NCI-H748 treated with DMSO at 0.1 percent for 48 hours (cell line): ENCODE measurements around the gene PRPF40B.

Experiments
- DNase-seq: peaks from one replicate; lab custom pipeline; 2025; lab: John Stamatoyannopoulos, UW

PRPF40B gene

GRCh38 chr12:49658276-49658675 is 34.9 kb downstream of the PRPF40B start:
- DNase-seq: no peak

DNA sequence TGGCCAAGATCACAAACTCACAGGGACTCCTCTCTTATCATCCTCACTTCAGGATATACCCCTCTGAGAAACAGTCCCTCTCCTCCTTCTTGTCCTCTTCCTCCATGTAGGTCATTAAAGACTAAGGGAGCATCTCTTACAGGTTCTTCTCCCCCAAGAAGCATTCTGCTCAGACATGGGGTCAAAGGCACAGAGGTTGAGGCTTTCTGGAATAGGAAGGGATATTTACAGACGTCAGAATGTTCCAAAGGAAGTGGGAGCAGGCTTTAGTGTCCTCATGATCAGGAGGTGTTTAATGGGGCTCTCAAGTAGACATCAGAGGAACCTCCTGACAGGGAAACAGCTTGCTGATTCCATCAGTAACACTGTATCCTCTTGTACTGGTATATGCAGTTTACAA is 36.4 kb downstream of the PRPF40B start:
- DNase-seq: no peak

DNA sequence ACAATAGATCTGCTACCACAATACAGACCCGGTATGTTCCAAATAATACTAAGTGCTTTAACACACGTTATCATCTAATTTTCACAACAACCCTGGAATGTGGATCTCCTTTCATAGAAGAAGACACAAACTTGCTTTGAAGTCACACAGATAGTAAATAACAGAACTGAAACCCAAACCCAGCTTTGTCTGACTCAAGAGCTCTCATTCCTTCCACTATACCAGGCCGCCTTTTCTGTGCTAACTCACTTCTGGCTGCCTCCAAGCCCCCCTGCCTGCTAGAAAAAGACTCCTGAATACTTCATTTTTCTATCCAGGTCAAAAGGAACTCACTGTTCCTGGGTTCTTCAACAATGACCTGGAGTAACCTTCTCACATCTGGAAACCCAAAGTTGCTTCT is 37.8 kb downstream of the PRPF40B start:
- DNase-seq: no peak

DNA sequence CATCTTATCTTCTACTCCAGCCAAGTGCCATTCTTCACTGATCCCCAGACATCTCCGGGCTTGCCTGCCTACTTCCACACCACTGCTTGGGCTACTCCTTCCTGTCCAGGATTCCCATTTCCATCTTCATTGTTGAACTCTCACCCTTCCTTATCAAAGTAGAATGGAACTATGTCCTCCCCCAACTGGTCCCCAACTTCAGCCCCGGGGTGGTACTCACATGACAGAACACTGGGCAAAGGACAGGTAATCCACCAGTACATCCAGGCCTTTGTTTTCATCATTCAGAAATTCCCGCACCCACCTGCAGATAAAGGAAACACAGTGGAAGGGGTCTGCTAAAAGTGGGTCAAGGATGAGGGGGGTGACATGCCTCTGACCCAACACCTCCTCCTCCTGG is 38.4 kb downstream of the PRPF40B start:
- DNase-seq: no peak

DNA sequence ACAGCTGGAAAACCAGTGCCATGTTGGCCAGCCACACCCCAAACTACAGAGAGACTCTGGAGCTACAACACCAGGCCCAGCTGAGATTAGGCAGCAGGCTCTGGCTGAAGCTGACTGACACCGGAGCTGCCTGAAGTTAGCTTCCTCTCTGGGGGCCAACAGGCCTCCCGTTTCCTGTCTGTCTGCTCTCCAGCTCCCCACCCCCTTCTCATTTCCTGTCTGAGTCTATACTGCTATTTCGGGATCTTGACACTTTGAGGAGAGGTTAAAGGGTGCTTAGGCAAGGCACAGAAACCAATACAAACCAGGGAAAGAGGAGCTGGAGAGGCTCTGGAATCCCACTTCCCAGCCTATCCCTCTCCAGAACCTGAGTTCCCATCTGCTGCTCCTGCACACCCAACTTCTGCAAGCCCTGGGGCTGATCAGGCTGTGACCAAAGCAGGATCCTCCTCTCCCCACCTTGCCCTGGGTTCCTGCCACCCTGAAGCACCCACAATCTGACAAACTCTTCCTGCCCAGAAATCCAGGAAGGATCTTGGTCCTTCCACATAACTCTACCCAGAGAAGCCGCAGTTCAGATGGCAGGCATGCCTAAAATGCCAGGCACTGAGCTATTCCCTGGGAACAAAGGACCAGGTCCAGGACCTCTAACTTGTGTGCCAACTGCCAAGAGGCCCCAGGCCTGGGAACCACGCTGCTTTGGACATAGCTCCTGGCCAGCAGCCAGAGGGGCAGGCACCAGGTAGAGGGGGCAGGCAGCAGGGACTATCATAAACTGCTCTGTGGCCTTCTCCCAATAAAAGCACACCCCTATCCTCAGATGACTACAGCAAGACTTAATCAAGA is 39.9 kb downstream of the PRPF40B start:
- no peak for DNase-seq

GRCh38 chr12:49664167-49664566 is 40.8 kb downstream of the PRPF40B start:
- no peak for DNase-seq

- no peak for DNase-seq
Observed at GRCh38 chr12:49664591-49665239, 41.4 kb downstream of the PRPF40B start.

DNA sequence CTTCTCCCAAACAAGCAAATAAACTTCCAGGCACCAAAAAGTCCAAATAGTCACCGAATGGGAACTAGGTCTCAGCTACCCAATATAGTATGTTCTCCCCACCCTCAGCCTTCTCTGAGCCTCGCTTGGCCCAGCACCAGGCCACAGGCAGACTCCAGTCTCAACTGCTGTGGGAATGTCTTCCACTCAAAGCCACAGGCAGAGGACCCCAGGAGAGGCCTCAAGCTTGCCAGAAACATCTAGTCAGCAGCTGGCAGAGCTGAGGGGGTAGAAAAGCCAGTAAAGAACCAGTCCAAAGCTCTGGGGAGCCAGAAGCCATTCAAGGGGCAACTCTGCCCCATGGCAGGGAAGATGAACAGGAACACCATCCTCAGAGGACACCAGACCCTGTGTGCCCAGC is 42.0 kb downstream of the PRPF40B start:
- no peak for DNase-seq

DNA sequence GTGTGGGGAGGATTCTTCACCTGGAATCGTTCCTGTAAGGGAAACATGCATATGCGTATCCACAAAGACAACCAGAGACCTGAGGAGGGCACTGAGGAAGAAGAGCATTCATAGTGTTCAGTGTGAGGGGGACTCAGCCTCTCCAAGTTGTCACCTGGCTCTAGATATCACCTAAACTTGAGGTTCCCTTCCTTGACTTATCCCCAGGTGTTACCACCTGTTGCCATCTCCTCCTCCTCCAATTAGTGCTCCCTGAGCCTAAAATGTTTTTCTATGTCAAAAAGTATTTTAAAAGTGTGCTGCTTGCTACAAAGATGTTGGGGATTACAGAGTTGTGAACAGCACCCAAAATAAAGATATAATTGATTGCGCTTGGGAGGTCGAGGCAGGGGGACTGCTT is 42.8 kb downstream of the PRPF40B start:
- DNase-seq: no peak

DNA sequence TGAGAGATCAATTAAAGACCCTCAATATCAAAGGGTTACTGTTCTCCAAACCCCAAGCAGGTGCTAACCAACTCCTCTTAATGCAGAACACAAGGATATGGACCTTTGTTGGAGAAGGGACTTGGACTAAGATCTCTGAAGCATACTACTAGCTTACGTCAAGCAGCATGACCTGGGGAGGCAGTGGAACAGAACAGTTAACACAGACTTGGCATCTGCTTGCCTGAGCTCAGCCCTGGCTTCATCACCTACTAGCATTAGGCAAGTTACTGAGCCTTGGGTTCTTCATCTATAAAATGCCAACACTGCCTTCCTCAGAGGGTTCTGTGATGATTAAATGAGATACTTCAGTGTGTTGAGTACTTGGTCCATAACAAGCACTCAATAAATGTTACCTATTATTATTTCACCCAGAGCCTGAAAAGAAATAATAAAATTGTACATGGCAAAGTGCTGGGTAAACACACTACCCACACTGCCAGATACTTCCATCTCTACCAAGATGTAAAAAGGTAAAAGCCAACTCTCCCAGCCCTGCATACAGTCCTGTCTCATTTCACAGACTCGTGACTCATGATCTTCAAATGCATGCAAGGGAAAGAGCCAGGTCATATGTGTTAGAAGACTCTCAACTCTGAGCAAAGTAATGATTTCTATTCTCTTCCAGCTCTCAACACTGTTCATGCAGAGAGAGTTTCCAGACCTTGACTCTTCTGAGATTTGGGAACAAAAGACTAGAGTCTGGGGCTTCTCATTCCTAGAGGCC is 44.1 kb downstream of the PRPF40B start:
- no peak for DNase-seq

- DNase-seq: no peak
Observed at GRCh38 chr12:49669796-49670195, 46.4 kb downstream of the PRPF40B start.

GRCh38 chr12:49671031-49671765 is 47.8 kb downstream of the PRPF40B start:
- DNase-seq: no peak

GRCh38 chr12:49672301-49673217 is 49.2 kb downstream of the PRPF40B start:
- DNase-seq: no peak

DNA sequence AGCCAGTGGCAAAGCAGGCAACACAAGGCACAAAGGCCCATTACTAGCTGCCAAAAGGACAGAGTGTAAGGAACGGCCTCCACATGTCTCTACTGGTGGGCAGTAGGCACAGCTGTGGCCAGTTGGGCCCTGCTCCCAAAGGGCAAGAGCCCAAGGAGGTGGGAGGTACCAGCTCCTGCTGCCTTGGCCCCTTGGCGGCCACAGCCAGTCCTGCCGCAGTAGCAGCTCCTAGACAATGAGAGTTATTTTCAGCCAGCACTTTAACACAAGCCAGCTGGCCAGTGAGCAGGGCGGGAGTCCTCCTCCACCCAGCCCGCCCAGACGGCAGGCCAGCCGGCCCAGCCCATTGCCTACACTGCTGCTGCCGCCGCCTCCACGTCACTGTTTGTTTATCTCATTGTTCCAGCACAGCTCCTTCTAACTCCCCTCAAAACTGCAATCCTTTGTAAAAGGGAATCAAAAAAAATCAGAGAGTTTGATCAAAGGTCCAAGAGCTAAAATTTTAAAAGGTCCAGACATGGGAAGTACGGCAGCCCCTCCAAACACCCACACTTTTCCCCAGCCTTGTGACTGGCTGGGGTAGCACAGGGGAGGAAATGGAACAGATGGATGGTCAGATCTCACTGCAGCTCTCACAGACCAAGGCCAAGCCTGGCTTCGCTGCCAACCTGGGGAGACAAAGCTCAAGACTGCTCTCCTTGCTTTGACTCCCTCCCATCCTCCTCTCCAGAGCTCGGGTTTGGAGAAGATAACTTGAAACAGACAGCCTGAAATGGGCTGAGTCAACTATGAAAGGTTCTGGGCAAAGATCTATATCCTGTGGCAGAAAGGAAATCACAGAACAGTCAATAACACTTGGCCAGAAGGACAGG is 50.3 kb downstream of the PRPF40B start:
- peak; percentile 52 for DNase-seq

DNA sequence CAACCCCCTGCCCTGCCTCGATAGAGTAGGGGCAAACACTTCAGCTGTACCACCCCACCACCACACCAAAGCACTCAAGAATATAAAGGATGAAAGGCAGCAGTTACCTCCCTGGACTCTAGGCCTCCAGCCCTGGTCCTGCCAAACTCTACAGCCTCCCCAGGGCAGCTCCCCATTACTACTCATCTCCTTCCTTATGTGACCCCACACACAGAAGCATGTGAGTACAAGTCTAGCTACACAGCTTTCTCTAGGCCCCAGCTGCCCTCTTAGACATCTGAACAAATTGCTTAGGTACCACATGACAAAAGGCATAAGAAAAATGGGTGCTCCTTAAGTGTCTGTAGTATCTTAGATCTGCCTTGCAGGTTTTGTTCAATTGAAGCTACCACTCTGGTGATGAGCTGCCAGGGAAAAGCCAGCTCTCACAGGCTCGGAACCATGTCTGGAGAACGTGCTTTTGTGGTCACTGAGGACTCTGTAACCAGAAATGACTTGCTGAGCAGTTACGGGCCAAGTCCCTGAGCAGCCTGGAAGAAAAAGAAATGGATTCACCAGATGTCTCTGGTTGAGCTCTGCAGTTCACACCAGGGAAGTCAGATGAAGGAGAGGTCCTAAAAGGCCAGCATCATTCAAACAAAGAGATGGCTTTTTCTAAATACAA is 51.1 kb downstream of the PRPF40B start:
- DNase-seq: no peak

DNA sequence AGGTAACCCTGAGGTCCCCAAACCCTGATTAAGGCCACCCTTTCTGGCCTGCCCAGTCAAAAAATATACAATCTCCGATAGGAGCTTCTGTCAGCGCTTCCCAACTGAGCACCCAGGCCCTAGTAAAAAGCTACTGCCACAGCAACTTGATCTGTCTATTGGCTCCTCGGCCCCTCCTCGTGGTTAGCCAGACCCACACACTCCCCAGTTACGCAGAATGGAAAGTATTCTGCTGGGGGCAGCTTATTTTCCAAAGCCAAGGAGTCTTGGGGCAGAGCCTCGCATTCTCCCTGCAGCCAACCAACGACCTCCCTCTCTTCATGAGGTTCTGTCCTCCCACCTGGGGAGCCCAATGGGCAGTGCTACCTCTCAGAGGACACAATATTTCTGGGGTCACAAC is 51.8 kb downstream of the PRPF40B start:
- DNase-seq: no peak

GRCh38 chr12:49678711-49679110 is 55.4 kb downstream of the PRPF40B start:
- DNase-seq: no peak

DNA sequence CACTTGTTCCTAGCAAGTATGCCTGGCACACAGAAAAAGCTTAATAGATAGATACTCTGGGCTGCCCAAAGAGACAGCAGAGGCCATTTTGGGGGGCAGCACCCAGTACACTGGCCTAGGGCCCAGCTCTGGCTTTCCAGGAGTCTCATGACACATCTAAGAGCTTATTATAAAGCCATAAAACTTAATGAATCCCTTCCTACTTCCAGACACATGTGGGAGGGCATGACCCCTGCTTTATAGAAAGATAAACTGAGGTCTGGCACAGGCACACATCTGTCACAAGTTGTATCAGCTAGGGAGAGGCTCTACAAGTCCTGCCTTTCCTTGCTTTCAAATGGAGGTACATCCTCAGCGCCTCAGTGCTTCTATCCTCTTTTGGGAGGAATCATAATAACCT is 56.7 kb downstream of the PRPF40B start:
- no peak for DNase-seq

GRCh38 chr12:49683599-49684309 is 60.4 kb downstream of the PRPF40B start:
- no peak for DNase-seq
